Measurements from ENCODE around the gene PPP1R3E.

The PPP1R3E gene

GRCh38 chr14:23248601-23249000 lies 54.1 kb downstream of the PPP1R3E start:
- no peak for DNase-seq (ENCODE audit: low spot score)
